ENCODE data around the gene HTD2.

Gene HTD2

DNA sequence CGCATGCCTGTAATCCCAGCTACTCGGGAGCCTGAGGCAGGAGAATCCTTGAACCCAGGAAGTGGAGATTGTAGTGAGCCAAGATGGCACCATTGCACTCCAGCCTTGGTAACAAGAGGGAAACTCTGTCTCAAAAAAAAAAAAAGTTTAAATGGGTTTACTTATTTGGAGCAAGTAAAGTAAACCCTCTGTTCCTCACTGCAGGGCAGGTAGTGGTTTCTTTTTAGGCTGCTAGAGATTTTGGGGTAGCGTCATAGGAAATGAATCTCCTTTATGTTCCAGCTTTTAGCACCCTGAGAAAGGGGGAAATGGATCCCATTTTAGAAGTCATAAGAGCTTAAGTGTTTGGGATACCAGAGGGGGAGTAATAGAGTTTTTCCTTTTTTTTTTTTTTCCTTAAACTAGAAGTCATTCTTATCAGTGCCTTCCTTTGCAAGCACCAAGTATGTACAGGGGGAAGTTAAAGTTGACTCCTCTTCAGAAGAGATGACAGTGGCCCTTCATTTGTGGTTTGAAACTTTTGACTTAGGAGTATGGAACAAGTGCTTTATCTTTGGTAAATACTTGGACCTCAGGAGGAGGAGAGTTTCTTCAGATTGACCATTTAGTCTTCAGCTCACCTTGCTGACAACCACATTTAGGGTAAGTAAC, 34.4 kb downstream of the HTD2 start:
- no peak overlapping the region for H3K27ac ChIP-seq (ENCODE audit: insufficient read depth, low read depth, low read length, poor library complexity, severe bottlenecking)
- no peaks in the 10 kb centered on the region for H3K36me3 ChIP-seq (ENCODE audit: control insufficient read depth, insufficient read depth, low read length)
- WGBS, 2 experiments = 90 to 96% methylated on average over 3 of the region's 3 CpGs
- no peak overlapping the region for H3K4me3 ChIP-seq (ENCODE audit: insufficient read depth, low read depth, low read length)
- no peaks in the 10 kb centered on the region for H3K27me3 ChIP-seq (ENCODE audit: control insufficient read depth, insufficient read depth, low read length, poor library complexity, severe bottlenecking)
- no peaks in the 10 kb centered on the region for H3K4me1 ChIP-seq (ENCODE audit: control insufficient read depth, insufficient read depth, low read length)
- H3K9me3 ChIP-seq (ENCODE audit: control insufficient read depth, low read length) = no peaks in the 10 kb centered on the region

DNA sequence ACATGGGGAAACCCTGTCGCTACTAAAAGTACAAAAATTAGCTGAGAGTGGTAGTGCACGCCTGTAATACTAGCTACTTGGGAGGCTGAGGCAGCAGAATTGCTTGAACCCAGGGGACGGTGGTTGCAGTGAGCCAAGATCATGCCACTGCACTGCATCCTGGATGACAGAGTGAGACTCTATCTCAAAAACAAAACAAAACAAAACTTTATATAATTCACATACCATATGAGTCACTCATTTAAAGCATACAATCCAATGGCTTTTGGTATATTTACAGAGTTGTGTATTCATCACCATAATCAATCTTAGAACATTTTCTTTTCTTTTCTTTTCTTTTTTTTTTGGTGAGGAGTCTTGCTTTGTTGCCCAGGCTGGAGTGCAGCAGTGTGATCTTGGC, 35.1 kb downstream of the HTD2 start:
- H3K36me3 ChIP-seq (ENCODE audit: control insufficient read depth, insufficient read depth, low read length) = no peaks in the 10 kb centered on the region
- H3K4me3 ChIP-seq (ENCODE audit: insufficient read depth, low read depth, low read length) = no peak overlapping the region
- H3K4me1 ChIP-seq (ENCODE audit: control insufficient read depth, insufficient read depth, low read length) = no peaks in the 10 kb centered on the region
- H3K9me3 ChIP-seq (ENCODE audit: control insufficient read depth, low read length) = no peaks in the 10 kb centered on the region
- H3K27me3 ChIP-seq (ENCODE audit: control insufficient read depth, insufficient read depth, low read length, poor library complexity, severe bottlenecking) = no peaks in the 10 kb centered on the region
- 92 to 95% methylated on average over 3 of the region's 3 CpGs for WGBS, 2 experiments
- no peak overlapping the region for H3K27ac ChIP-seq (ENCODE audit: insufficient read depth, low read depth, low read length, poor library complexity, severe bottlenecking)

DNA sequence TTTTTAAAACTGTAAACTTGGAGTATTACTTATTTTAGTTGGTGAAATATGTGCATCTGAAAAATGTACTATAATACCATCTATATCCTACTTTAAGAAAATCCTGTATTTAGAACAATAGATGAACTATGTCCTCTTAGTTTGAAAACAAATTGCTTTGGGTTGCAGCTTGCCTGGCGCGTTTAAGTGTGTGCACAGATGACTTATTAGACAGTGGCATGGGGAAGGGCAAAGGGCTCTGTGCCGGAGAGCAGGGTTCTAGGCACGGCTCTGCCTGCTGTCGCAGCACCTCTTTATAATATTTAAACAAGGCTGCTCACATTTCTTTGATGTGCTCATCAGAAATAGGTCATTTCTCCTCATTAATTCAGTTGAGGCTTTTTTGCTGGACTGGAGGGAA, 36.4 kb downstream of the HTD2 start:
- H3K9me3 ChIP-seq (ENCODE audit: control insufficient read depth, low read length) = no peaks in the 10 kb centered on the region
- 96% methylated on average over 5 of the region's 5 CpGs for WGBS, 2 experiments
- H3K27me3 ChIP-seq (ENCODE audit: control insufficient read depth, insufficient read depth, low read length, poor library complexity, severe bottlenecking) = no peaks in the 10 kb centered on the region
- H3K27ac ChIP-seq (ENCODE audit: insufficient read depth, low read depth, low read length, poor library complexity, severe bottlenecking) = no peak overlapping the region
- no peak overlapping the region for H3K4me3 ChIP-seq (ENCODE audit: insufficient read depth, low read depth, low read length)
- H3K36me3 ChIP-seq (ENCODE audit: control insufficient read depth, insufficient read depth, low read length) = no peaks in the 10 kb centered on the region
- no peaks in the 10 kb centered on the region for H3K4me1 ChIP-seq (ENCODE audit: control insufficient read depth, insufficient read depth, low read length)

DNA sequence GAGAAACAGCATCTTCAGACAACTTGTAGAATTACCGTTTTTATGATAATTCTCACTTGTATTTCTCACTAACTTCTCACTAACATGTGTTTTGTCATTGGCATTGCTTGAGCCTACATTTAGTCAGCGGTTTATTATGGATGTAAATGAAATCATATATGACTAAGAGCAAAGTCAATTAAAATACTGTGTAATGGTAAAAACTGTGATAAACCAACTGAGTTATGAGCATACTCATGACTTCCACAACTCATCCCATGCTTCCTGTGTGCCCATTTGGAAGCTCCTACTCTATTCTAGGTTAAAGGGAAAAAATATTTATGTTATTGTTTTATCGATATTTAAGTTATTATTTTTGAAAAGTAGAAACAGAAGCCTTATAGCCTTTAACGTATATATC, 39.1 kb downstream of the HTD2 start:
- Histone ChIP-seq H3K27ac (ENCODE audit: insufficient read depth, low read depth, low read length, poor library complexity, severe bottlenecking) (no peak overlapping the region), H3K9me3 (ENCODE audit: control insufficient read depth, low read length) (no peaks in the 10 kb centered on the region), H3K4me1 (ENCODE audit: control insufficient read depth, insufficient read depth, low read length) (no peaks in the 10 kb centered on the region), H3K27me3 (ENCODE audit: control insufficient read depth, insufficient read depth, low read length, poor library complexity, severe bottlenecking) (no peaks in the 10 kb centered on the region), H3K4me3 (ENCODE audit: insufficient read depth, low read depth, low read length) (no peak overlapping the region), H3K36me3 (ENCODE audit: control insufficient read depth, insufficient read depth, low read length) (no peaks in the 10 kb centered on the region)
- WGBS, 2 experiments = 98 to 100% methylated on average over 2 to 3 of the region's 4 CpGs

DNA sequence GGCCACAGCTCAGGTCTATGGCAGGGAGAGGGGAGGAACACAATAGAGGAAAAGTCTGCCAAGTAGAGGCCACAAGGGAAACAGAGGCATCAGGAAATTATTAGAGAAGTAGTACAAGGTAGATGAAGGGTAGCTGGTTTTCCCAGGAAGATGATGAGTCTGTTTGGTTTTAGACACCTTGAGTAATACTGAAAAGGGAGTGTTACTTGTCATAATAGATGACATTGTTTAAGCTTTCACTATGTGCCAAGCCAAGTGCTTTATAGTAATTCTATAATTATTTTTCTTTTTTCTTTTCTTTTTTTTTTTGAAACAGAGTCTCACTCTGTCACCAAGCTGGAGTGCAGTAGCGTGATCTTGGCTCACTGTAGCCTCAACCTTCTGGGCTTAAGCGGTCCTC, 40.0 kb downstream of the HTD2 start:
- Histone ChIP-seq H3K27ac (ENCODE audit: insufficient read depth, low read depth, low read length, poor library complexity, severe bottlenecking) (no peak overlapping the region), H3K4me1 (ENCODE audit: control insufficient read depth, insufficient read depth, low read length) (no peaks in the 10 kb centered on the region), H3K4me3 (ENCODE audit: insufficient read depth, low read depth, low read length) (no peak overlapping the region), H3K9me3 (ENCODE audit: control insufficient read depth, low read length) (no peaks in the 10 kb centered on the region), H3K27me3 (ENCODE audit: control insufficient read depth, insufficient read depth, low read length, poor library complexity, severe bottlenecking) (no peaks in the 10 kb centered on the region), H3K36me3 (ENCODE audit: control insufficient read depth, insufficient read depth, low read length) (no peaks in the 10 kb centered on the region)
- 92 to 98% methylated on average over 2 of the region's 2 CpGs for WGBS, 2 experiments

DNA sequence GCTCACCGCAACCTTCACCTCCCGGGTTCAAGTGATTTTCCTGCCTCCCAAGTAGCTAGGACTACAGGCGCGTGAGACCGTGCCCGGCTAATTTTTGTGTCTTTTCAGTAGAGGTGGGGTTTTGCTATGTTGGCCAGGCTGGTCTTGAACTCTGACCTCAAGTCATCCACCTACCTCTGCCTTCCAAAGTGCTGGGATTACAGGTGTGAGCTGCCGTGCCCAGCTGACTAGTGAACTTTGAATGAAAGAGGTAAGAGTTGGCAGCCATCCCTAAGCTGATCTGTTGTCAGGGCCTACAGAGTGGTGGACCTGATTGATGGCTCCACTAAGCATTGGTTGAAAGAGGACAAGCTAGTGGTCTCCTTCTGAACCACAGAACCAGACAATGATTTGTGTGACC, 41.7 kb downstream of the HTD2 start:
- no peaks in the 10 kb centered on the region for H3K27me3 ChIP-seq (ENCODE audit: control insufficient read depth, insufficient read depth, low read length, poor library complexity, severe bottlenecking)
- no peaks in the 10 kb centered on the region for H3K36me3 ChIP-seq (ENCODE audit: control insufficient read depth, insufficient read depth, low read length)
- no peak overlapping the region for H3K4me3 ChIP-seq (ENCODE audit: insufficient read depth, low read depth, low read length)
- no peak overlapping the region for H3K27ac ChIP-seq (ENCODE audit: insufficient read depth, low read depth, low read length, poor library complexity, severe bottlenecking)
- 88 to 89% methylated on average over 7 of the region's 7 CpGs for WGBS, 2 experiments
- H3K9me3 ChIP-seq (ENCODE audit: control insufficient read depth, low read length) = no peaks in the 10 kb centered on the region
- H3K4me1 ChIP-seq (ENCODE audit: control insufficient read depth, insufficient read depth, low read length) = no peaks in the 10 kb centered on the region

DNA sequence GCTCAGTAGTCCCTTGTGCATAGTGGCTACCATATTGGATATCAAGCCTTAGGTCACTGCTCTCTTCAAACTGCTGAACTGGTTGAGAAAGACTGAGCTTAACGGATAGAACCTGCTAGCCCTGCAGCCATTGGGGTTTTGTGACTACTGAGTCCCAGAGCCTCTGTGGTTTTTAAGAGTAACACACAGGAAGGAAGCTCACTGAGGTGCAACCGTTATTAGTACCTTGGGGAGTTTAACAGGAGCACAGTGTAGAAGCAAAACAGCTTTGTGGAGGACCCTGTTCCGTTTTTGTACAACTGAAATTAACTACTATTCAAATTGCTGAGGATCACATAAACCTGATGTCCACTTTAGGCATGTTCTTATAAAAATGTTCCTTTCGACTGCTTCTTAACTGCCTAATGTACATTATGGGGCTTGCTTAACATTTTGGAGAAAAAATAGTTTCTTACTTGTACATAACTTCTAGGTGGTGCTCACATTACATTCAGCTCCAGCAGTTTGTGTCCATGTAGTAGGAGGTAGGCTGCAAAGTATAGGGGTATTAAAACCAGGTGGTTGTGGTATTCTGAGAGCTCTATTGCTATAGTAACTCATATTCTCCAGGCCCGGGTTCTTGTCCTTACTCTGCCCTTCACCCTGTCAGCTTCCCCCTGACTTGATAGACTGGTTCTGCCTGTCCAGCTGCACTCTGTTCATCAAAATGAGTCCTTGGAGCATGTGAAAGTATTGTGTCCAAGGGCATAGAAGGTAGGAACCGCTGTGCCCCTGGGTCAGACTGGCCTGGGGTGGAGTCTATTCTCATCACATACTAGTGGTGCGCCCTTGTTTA, 43.7 kb downstream of the HTD2 start:
- Histone ChIP-seq H3K36me3 (ENCODE audit: control insufficient read depth, insufficient read depth, low read length) (no peaks in the 10 kb centered on the region), H3K9me3 (ENCODE audit: control insufficient read depth, low read length) (no peaks in the 10 kb centered on the region)
- WGBS, 2 experiments = 94 to 96% methylated on average over 7 of the region's 7 CpGs

DNA sequence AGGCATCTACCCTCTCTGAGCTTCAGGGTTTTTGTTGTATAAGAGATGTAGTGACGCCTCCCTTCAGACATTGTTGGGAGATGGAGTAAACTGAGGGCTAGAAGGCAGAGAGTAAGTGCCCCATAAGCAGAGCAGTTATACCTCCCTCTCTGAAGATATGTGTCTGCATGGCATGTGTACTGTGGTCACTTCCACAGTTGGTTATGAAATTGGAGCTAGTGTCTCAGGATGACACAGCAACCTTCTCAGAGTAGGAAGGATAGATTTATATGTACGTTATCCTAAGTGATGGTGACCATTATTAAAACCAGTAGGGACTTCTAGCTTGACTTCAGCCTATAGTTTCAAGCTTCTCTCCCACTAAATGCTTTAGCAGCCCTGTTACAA, 44.3 kb downstream of the HTD2 start:
- 94 to 95% methylated on average over 2 of the region's 2 CpGs for WGBS, 2 experiments
- no peaks in the 10 kb centered on the region for H3K4me1 ChIP-seq (ENCODE audit: control insufficient read depth, insufficient read depth, low read length)
- no peaks in the 10 kb centered on the region for H3K36me3 ChIP-seq (ENCODE audit: control insufficient read depth, insufficient read depth, low read length)
- H3K27ac ChIP-seq (ENCODE audit: insufficient read depth, low read depth, low read length, poor library complexity, severe bottlenecking) = no peak overlapping the region
- no peaks in the 10 kb centered on the region for H3K9me3 ChIP-seq (ENCODE audit: control insufficient read depth, low read length)
- no peaks in the 10 kb centered on the region for H3K27me3 ChIP-seq (ENCODE audit: control insufficient read depth, insufficient read depth, low read length, poor library complexity, severe bottlenecking)
- H3K4me3 ChIP-seq (ENCODE audit: insufficient read depth, low read depth, low read length) = no peak overlapping the region

More for the DNA sequence above, 43.7 kb downstream of the HTD2 start:
- no peak overlapping the region for H3K4me3 ChIP-seq (ENCODE audit: insufficient read depth, low read depth, low read length)
- no peaks in the 10 kb centered on the region for H3K27me3 ChIP-seq (ENCODE audit: control insufficient read depth, insufficient read depth, low read length, poor library complexity, severe bottlenecking)
- H3K4me1 ChIP-seq (ENCODE audit: control insufficient read depth, insufficient read depth, low read length) = no peaks in the 10 kb centered on the region
- no peak overlapping the region for H3K27ac ChIP-seq (ENCODE audit: insufficient read depth, low read depth, low read length, poor library complexity, severe bottlenecking)

DNA sequence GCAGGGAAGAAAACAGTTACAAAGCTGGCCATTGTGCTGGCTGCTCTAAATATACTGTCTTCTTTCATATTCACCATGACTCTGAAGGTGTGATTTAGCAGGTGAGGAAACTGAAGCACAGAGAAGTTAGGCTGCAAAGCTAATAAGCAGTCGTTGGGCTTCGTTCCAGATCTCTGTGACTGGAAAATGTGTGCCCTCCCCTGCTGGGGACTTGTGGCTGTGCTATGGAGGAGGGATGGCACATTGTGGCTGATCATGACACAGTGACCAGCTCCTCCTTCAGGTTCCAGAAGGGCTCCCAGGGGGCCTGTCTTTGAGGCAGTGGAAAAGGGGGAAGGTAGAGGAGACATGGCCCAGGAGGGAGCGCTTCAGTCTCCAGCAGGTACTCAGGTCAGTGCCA, 45.6 kb downstream of the HTD2 start:
- Histone ChIP-seq H3K36me3 (ENCODE audit: control insufficient read depth, insufficient read depth, low read length) (no peaks in the 10 kb centered on the region), H3K27me3 (ENCODE audit: control insufficient read depth, insufficient read depth, low read length, poor library complexity, severe bottlenecking) (no peaks in the 10 kb centered on the region), H3K27ac (ENCODE audit: insufficient read depth, low read depth, low read length, poor library complexity, severe bottlenecking) (no peak overlapping the region), H3K9me3 (ENCODE audit: control insufficient read depth, low read length) (no peaks in the 10 kb centered on the region), H3K4me3 (ENCODE audit: insufficient read depth, low read depth, low read length) (no peak overlapping the region), H3K4me1 (ENCODE audit: control insufficient read depth, insufficient read depth, low read length) (no peaks in the 10 kb centered on the region)
- 55 to 60% methylated on average over 3 of the region's 3 CpGs for WGBS, 2 experiments

DNA sequence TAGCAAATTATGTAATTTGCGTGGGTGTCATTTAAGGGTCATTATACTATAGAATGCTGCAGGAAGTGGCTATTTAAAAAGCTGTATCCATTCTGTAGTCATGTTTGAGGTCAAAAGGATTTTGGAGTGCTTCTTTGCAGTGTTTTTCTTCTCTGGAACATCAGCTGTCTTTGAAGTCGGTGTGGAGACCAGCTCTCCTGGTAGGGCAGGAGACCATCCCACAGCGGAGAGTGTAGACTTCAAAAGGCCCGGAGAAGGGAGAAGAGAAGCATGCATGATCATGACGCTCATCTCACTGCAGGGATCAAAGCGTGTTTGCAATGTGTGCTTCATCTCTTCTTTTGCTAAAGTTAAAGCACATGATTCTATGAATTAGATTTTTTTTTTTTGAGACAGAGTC, 46.3 kb downstream of the HTD2 start:
- WGBS, 2 experiments = 92% methylated on average over 6 of the region's 6 CpGs
- no peaks in the 10 kb centered on the region for H3K36me3 ChIP-seq (ENCODE audit: control insufficient read depth, insufficient read depth, low read length)
- no peaks in the 10 kb centered on the region for H3K27me3 ChIP-seq (ENCODE audit: control insufficient read depth, insufficient read depth, low read length, poor library complexity, severe bottlenecking)

More for the DNA sequence above, 46.3 kb downstream of the HTD2 start:
- H3K4me3 ChIP-seq (ENCODE audit: insufficient read depth, low read depth, low read length) = no peak overlapping the region
- no peaks in the 10 kb centered on the region for H3K4me1 ChIP-seq (ENCODE audit: control insufficient read depth, insufficient read depth, low read length)
- no peaks in the 10 kb centered on the region for H3K9me3 ChIP-seq (ENCODE audit: control insufficient read depth, low read length)
- no peak overlapping the region for H3K27ac ChIP-seq (ENCODE audit: insufficient read depth, low read depth, low read length, poor library complexity, severe bottlenecking)

All from ectodermal cell (in vitro differentiated cells).